Measurements from ENCODE around the gene AK8.

The AK8 gene

GRCh38 chr9:132883349-132884294 is 5.5 kb upstream of the AK8 start:
- Histone ChIP-seq H3K9ac (no peak overlapping the region), H3K79me2 (ENCODE audit: insufficient read depth, low read depth) (no peaks in the 10 kb centered on the region), H3K27ac (no peak overlapping the region), H3K4me2 (no peak overlapping the region), H2AFZ (ENCODE audit: low read depth) (no peak overlapping the region), H3K27me3 (ENCODE audit: insufficient read depth, low read depth) (no peaks in the 10 kb centered on the region), H4K20me1 (ENCODE audit: insufficient read depth) (no peaks in the 10 kb centered on the region), H3K4me3 (IDR thresholded peaks at IDR 0.05; ENCODE audit: insufficient read depth, low read depth, low read length) (no peak overlapping the region), H3K36me3 (ENCODE audit: insufficient read depth) (no peaks in the 10 kb centered on the region), H3K4me1 (ENCODE audit: low read depth, poor library complexity, severe bottlenecking) (no peaks in the 10 kb centered on the region)
- no peak for TF ChIP-seq CTCF (conservative IDR thresholded peaks at IDR 0.05; ENCODE audit: low read depth, low read length)

GRCh38 chr9:132882616-132883015 is 4.5 kb upstream of the AK8 start:
- Histone ChIP-seq H3K27ac (no peak overlapping the region), H3K27me3 (ENCODE audit: insufficient read depth, low read depth) (no peaks in the 10 kb centered on the region), H3K36me3 (ENCODE audit: insufficient read depth) (no peaks in the 10 kb centered on the region), H3K79me2 (ENCODE audit: insufficient read depth, low read depth) (no peaks in the 10 kb centered on the region), H4K20me1 (ENCODE audit: insufficient read depth) (no peaks in the 10 kb centered on the region), H3K4me3 (IDR thresholded peaks at IDR 0.05; ENCODE audit: insufficient read depth, low read depth, low read length) (no peak overlapping the region), H3K4me1 (ENCODE audit: low read depth, poor library complexity, severe bottlenecking) (no peaks in the 10 kb centered on the region), H2AFZ (ENCODE audit: low read depth) (no peak overlapping the region), H3K9ac (no peak overlapping the region), H3K4me2 (no peak overlapping the region)
- no peak for TF ChIP-seq CTCF (conservative IDR thresholded peaks at IDR 0.05; ENCODE audit: low read depth, low read length)

- no peaks in the 10 kb centered on the region for H4K20me1 ChIP-seq (ENCODE audit: insufficient read depth)
- H2AFZ ChIP-seq (ENCODE audit: low read depth) = no peak overlapping the region
- H3K36me3 ChIP-seq (ENCODE audit: insufficient read depth) = no peaks in the 10 kb centered on the region
- no peak for TF ChIP-seq CTCF (conservative IDR thresholded peaks at IDR 0.05; ENCODE audit: low read depth, low read length)
- H3K9ac ChIP-seq = no peak overlapping the region
- no peaks in the 10 kb centered on the region for H3K79me2 ChIP-seq (ENCODE audit: insufficient read depth, low read depth)
- no peaks in the 10 kb centered on the region for H3K4me1 ChIP-seq (ENCODE audit: low read depth, poor library complexity, severe bottlenecking)
- no peak overlapping the region for H3K4me2 ChIP-seq
- H3K27me3 ChIP-seq (ENCODE audit: insufficient read depth, low read depth) = no peaks in the 10 kb centered on the region
- H3K27ac ChIP-seq = no peak overlapping the region
- H3K4me3 ChIP-seq (IDR thresholded peaks at IDR 0.05; ENCODE audit: insufficient read depth, low read depth, low read length) = no peak overlapping the region
Measured at GRCh38 chr9:132881826-132882225, 3.7 kb upstream of the AK8 start.

GRCh38 chr9:132880324-132880661 is 2.2 kb upstream of the AK8 start:
- Histone ChIP-seq H3K4me2 (no peak overlapping the region), H3K27ac (no peak overlapping the region), H3K4me3 (IDR thresholded peaks at IDR 0.05; ENCODE audit: insufficient read depth, low read depth, low read length) (no peak overlapping the region), H3K9ac (no peak overlapping the region), H3K4me1 (ENCODE audit: low read depth, poor library complexity, severe bottlenecking) (no peaks in the 10 kb centered on the region), H2AFZ (ENCODE audit: low read depth) (no peak overlapping the region), H3K79me2 (ENCODE audit: insufficient read depth, low read depth) (no peaks in the 10 kb centered on the region), H4K20me1 (ENCODE audit: insufficient read depth) (no peaks in the 10 kb centered on the region), H3K27me3 (ENCODE audit: insufficient read depth, low read depth) (peaks cover 6% of the 10 kb centered on the region; the same call in 1 of the 2 replicates), H3K36me3 (ENCODE audit: insufficient read depth) (no peaks in the 10 kb centered on the region)
- TF ChIP-seq CTCF (conservative IDR thresholded peaks at IDR 0.05; ENCODE audit: low read depth, low read length) = no peak
